CD14-positive monocyte (primary cell): ENCODE data around the gene DLGAP1. TPM values are rescaled to one million over a fixed set of nuclear protein-coding genes. Genes with fewer than 3 reads are reported as not detected.

Experiments
- DNase-seq, 3 donors: peaks; one replicate each; pipeline ENCODE4 v3.0.0-alpha.2; 2011 to 2022
- H2AFZ ChIP-seq: 2 replicates; pipeline ENCODE4 v1.6.0; 2012; ENCODE audit warnings: mild to moderate bottlenecking, low read depth, low read length, inconsistent platforms; ENCODE audit not compliant: insufficient read depth, poor library complexity, severe bottlenecking
- H3K27ac ChIP-seq, 2 donors: 1 replicate in 1 of 2; 2 replicates in 1 of 2; pipeline ENCODE4 v1.5.1; 2012 to 2013; ENCODE audit warnings: low read length in 2 of 2, control low read depth in 1 of 2, inconsistent platforms in 1 of 2, low read depth in 1 of 2, mild to moderate bottlenecking in 1 of 2
- H3K27me3 ChIP-seq, 2 donors: one replicate each; pipeline versions ENCODE4 v1.6.0 to v1.6.1; 2011 to 2013; ENCODE audit warnings: low read length in 2 of 2; ENCODE audit not compliant: control insufficient read depth in 2 of 2, insufficient read depth in 2 of 2
- H3K36me3 ChIP-seq, 2 donors: replicated peaks in 1 of 2; 1 replicate in 1 of 2; 2 replicates in 1 of 2; pipeline versions ENCODE4 v1.5.1 to v1.6.1; 2012 to 2013; ENCODE audit warnings: low read length in 2 of 2, control low read depth in 1 of 2, inconsistent platforms in 1 of 2, mild to moderate bottlenecking in 1 of 2; ENCODE audit not compliant: insufficient read depth in 2 of 2, control insufficient read depth in 1 of 2
- H3K4me1 ChIP-seq, 2 donors: 1 replicate in 1 of 2; 2 replicates in 1 of 2; pipeline versions ENCODE4 v1.5.1 to v1.6.1; 2012 to 2013; ENCODE audit warnings: low read length in 2 of 2, control low read depth in 1 of 2, inconsistent platforms in 1 of 2, mild to moderate bottlenecking in 1 of 2, moderate library complexity in 1 of 2; ENCODE audit not compliant: insufficient read depth in 2 of 2, control insufficient read depth in 1 of 2
- H3K4me2 ChIP-seq: replicated peaks from 2 replicates; pipeline ENCODE3; 2012; ENCODE audit warnings: low read length, moderate library complexity, mild to moderate bottlenecking; ENCODE audit not compliant: poor library complexity, severe bottlenecking; ENCODE audit errors: extremely low read depth
- H3K4me3 ChIP-seq, 3 experiments: fragments of 200-600 bp in 1 of 3; sonication (generic) in 1 of 3; replicated peaks in 1 of 3; 1 replicate in 2 of 3; 2 replicates in 1 of 3; pipeline ENCODE4 v1.5.1; 2011 to 2013; ENCODE audit warnings: low read length in 3 of 3, mild to moderate bottlenecking in 3 of 3, control low read depth in 2 of 3, low read depth in 2 of 3, inconsistent platforms in 1 of 3, moderate library complexity in 1 of 3
- H3K79me2 ChIP-seq: 2 replicates; pipeline ENCODE4 v1.6.0; 2012; ENCODE audit warnings: mild to moderate bottlenecking, control low read depth, inconsistent platforms, low read length, moderate library complexity; ENCODE audit not compliant: insufficient read depth
- H3K9ac ChIP-seq: 2 replicates; pipeline ENCODE4 v1.6.0; 2017; ENCODE audit warnings: low read length, mild to moderate bottlenecking; ENCODE audit not compliant: insufficient read depth, poor library complexity, severe bottlenecking
- H3K9me3 ChIP-seq, 2 donors: replicated peaks in 1 of 2; 1 replicate in 1 of 2; 2 replicates in 1 of 2; pipeline versions ENCODE4 v1.5.1 to v1.6.1; 2012 to 2013; ENCODE audit warnings: low read length in 2 of 2, control low read depth in 1 of 2; ENCODE audit not compliant: control insufficient read depth in 1 of 2, insufficient read depth in 1 of 2
- H4K20me1 ChIP-seq: 2 replicates; pipeline ENCODE4 v1.6.0; 2012; ENCODE audit warnings: mild to moderate bottlenecking, low read length, control low read depth, moderate library complexity; ENCODE audit not compliant: insufficient read depth
- H3K27ac Mint-ChIP-seq, 7 donors: one replicate each; pipeline ENCODE4 v1.8.0; 2020; ENCODE audit warnings: mild to moderate bottlenecking in 7 of 7, mixed read lengths in 7 of 7, moderate library complexity in 6 of 7, inconsistent platforms in 2 of 7
- H3K27me3 Mint-ChIP-seq, 3 donors: one replicate each; pipeline ENCODE4 v1.8.0; 2021 to 2022; ENCODE audit warnings: low read depth in 3 of 3, mild to moderate bottlenecking in 3 of 3, mixed read lengths in 3 of 3, moderate library complexity in 3 of 3, inconsistent platforms in 1 of 3
- H3K36me3 Mint-ChIP-seq, 2 donors: one replicate each; pipeline ENCODE4 v1.8.0; 2020; ENCODE audit warnings: mixed read lengths in 2 of 2, inconsistent platforms in 1 of 2, mild to moderate bottlenecking in 1 of 2
- H3K4me1 Mint-ChIP-seq: one replicate; pipeline ENCODE4 v1.8.0; 2020; ENCODE audit warnings: mild to moderate bottlenecking, mixed read lengths
- H3K4me3 Mint-ChIP-seq, 2 donors: one replicate each; pipeline ENCODE4 v1.8.0; 2020; ENCODE audit warnings: mild to moderate bottlenecking in 2 of 2, mixed read lengths in 2 of 2, moderate library complexity in 1 of 2
- H3K9me3 Mint-ChIP-seq, 7 donors: one replicate each; pipeline ENCODE4 v1.8.0; 2020 to 2022; ENCODE audit warnings: mixed read lengths in 7 of 7, mild to moderate bottlenecking in 6 of 7, moderate library complexity in 6 of 7, inconsistent platforms in 2 of 7
- CTCF ChIP-seq: fragments of 200-600 bp; IDR thresholded peaks from one replicate; pipeline ENCODE4 v1.8.0; 2022; ENCODE audit warnings: antibody characterized with exemption, mild to moderate bottlenecking
- WGBS: methylation state at CpG from one replicate; pipeline ENCODE4 v1.1.5; 2013; ENCODE audit warnings: missing lambda C conversion rate; ENCODE audit not compliant: insufficient coverage; 5-methylcytosine and 5-hydroxymethylcytosine counted together
- intact Hi-C, 2 donors: fragments of 100-400 bp; cut with micrococcal nuclease; formaldehyde crosslinking; loops; one replicate each; pipeline versions ENCODE4 v1.15.0 to v1.15.1; 2023
- polyA plus RNA-seq, 3 donors: library from polyadenylated mRNA; depleted of rRNA in 1 of 3; unstranded in 2 of 3; stranded (reverse) in 1 of 3; fragments of 300-500 nt in 2 of 3; fragments of >200 nt in 1 of 3; fragmentation: Illumina TruSeq in 2 of 3; gene quantifications; 1 replicate in 2 of 3; 2 replicates in 1 of 3; pipeline ENCODE4 v1.2.3, GENCODE V29; 2012 to 2021

Gene DLGAP1
- polyA plus RNA-seq, 3 donors, result 0.09 to 0.42 TPM; not detected in 1

GRCh38 chr18:4369705-4370104 is 85.4 kb downstream of the DLGAP1 start:
- Histone ChIP-seq H3K27me3 (no peaks in the 10 kb centered on the region), H3K79me2 (no peaks in the 10 kb centered on the region), H4K20me1 (no peaks in the 10 kb centered on the region), H3K9ac (no peak overlapping the region), H3K9me3 (no peaks in the 10 kb centered on the region), H3K27ac (no peak overlapping the region), H3K4me1 (no peaks in the 10 kb centered on the region), H2AFZ (no peak overlapping the region), H3K4me3 (no peak overlapping the region), H3K4me2 (no peak overlapping the region), H3K36me3 (no peaks in the 10 kb centered on the region)
- no peak for TF ChIP-seq CTCF
- Mint-ChIP-seq H3K36me3 (no peaks in the 10 kb centered on the region), H3K4me1 (no peaks in the 10 kb centered on the region), H3K4me3 (no peak overlapping the region), H3K9me3 (peaks cover 0 to 3% (median 0%) of the 10 kb centered on the region in 7 donors), H3K27ac (no peak overlapping the region), H3K27me3 (peaks cover 0 to 4% (median 0%) of the 10 kb centered on the region in 3 donors)
- no peak for DNase-seq
- intact Hi-C loops, result no loop called here
- 55% methylated on average over 3 of the region's 4 CpGs for WGBS

- Histone ChIP-seq H3K27me3 (no peaks in the 10 kb centered on the region), H3K9me3 (peaks cover 15 to 27% of the 10 kb centered on the region in 2 donors), H3K4me1 (no peaks in the 10 kb centered on the region), H3K9ac (no peak overlapping the region), H2AFZ (no peak overlapping the region), H3K4me3 (no peak overlapping the region), H3K79me2 (no peaks in the 10 kb centered on the region), H3K36me3 (no peaks in the 10 kb centered on the region), H4K20me1 (no peaks in the 10 kb centered on the region), H3K27ac (no peak overlapping the region), H3K4me2 (no peak overlapping the region)
- H3K9me3 Mint-ChIP-seq, result peaks cover 2 to 16% (median 8%) of the 10 kb centered on the region in 7 donors
- no peak for DNase-seq
- no peaks in the 10 kb centered on the region for H3K36me3 Mint-ChIP-seq
- H3K4me1 Mint-ChIP-seq, result no peaks in the 10 kb centered on the region
- WGBS, result no CpG with 5 or more reads among the region's 2 CpGs
- intact Hi-C loops, result no loop called here
- no peak overlapping the region for H3K4me3 Mint-ChIP-seq
- no peak for TF ChIP-seq CTCF
- peaks cover 0 to 2% (median 0%) of the 10 kb centered on the region in 3 donors for H3K27me3 Mint-ChIP-seq
- H3K27ac Mint-ChIP-seq, result no peak overlapping the region
Observed at GRCh38 chr18:4360221-4360715, 94.8 kb downstream of the DLGAP1 start.
